HepG2 (cell line): Measurements from ENCODE around the gene SUSD6. TPM values are rescaled to one million over a fixed set of nuclear protein-coding genes. Genes with fewer than 3 reads are reported as not detected.
A peak's percentile ranks its signal among the peaks of the same experiment; 100 is the strongest.

Experiments used
- ATAD3A ChIP-seq: sonication (generic); formaldehyde crosslinking; IDR thresholded peaks from 2 replicates; pipeline ENCODE4 v1.4.0; 2020; ENCODE audit warnings: missing genetic modification reagents
- CBX1 ChIP-seq: IDR thresholded peaks from one replicate; pipeline ENCODE4 v1.6.1; 2016; ENCODE audit warnings: antibody characterized with exemption, low read depth
- CHD2 ChIP-seq: IDR thresholded peaks from 2 replicates; pipeline ENCODE4 v1.6.1; 2011; ENCODE audit warnings: low read depth, low read length, improper control_type of control experiment
- ELF1 ChIP-seq: sonication (generic); formaldehyde crosslinking; IDR thresholded peaks from 2 replicates; pipeline ENCODE4 v1.4.0; 2020; ENCODE audit warnings: missing genetic modification reagents
- ETV6 ChIP-seq: sonication (generic); formaldehyde crosslinking; conservative IDR thresholded peaks from 2 replicates; pipeline ENCODE4 v1.4.0; 2020; ENCODE audit warnings: missing genetic modification reagents
- FOSL1 ChIP-seq: sonication (generic); formaldehyde crosslinking; IDR thresholded peaks from 2 replicates; pipeline ENCODE4 v1.9.0; 2021; ENCODE audit warnings: missing genetic modification reagents, borderline replicate concordance
- KDM3A ChIP-seq: IDR thresholded peaks from 2 replicates; pipeline ENCODE4 v1.6.1; 2018; ENCODE audit warnings: low read depth, missing compliant biosample characterization
- KMT2B ChIP-seq: IDR thresholded peaks from 2 replicates; pipeline ENCODE4 v1.6.1; 2016; ENCODE audit warnings: missing genetic modification reagents, missing compliant biosample characterization
- MTF1 ChIP-seq: sonication (generic); formaldehyde crosslinking; IDR thresholded peaks from 2 replicates; pipeline ENCODE4 v1.5.0; 2020; ENCODE audit warnings: missing genetic modification reagents
- NFE2 ChIP-seq: sonication (generic); formaldehyde crosslinking; IDR thresholded peaks from 2 replicates; pipeline ENCODE4 v1.4.0; 2020; ENCODE audit warnings: missing genetic modification reagents
- SALL2 ChIP-seq: sonication (generic); formaldehyde crosslinking; IDR thresholded peaks from 2 replicates; pipeline ENCODE4 v1.8.1; 2023; ENCODE audit warnings: mild to moderate bottlenecking, missing genetic modification reagents, inconsistent platforms
- SAP130 ChIP-seq: IDR thresholded peaks from 2 replicates; pipeline ENCODE4 v1.6.1; 2016; ENCODE audit warnings: low read depth
- SMYD3 ChIP-seq: sonication (generic); formaldehyde crosslinking; IDR thresholded peaks from 2 replicates; pipeline ENCODE4 v1.8.1; 2023; ENCODE audit warnings: mild to moderate bottlenecking, missing genetic modification reagents
- SYNCRIP ChIP-seq: fragments of 200-400 bp; formaldehyde crosslinking; IDR thresholded peaks from 2 replicates; pipeline ENCODE4 v1.6.1; 2018; ENCODE audit warnings: mild to moderate bottlenecking, low read depth, low read length; ENCODE audit not compliant: insufficient read depth
- TARDBP ChIP-seq: sonication (generic); formaldehyde crosslinking; IDR thresholded peaks from 2 replicates; pipeline ENCODE4 v1.8.0; 2022; ENCODE audit warnings: mild to moderate bottlenecking, missing genetic modification reagents
- TFE3 ChIP-seq: IDR thresholded peaks from 2 replicates; pipeline ENCODE4 v1.6.1; 2016
- ZFP82 ChIP-seq: sonication (generic); formaldehyde crosslinking; IDR thresholded peaks from 2 replicates; pipeline ENCODE4 v1.5.1; 2020; ENCODE audit warnings: mild to moderate bottlenecking, missing genetic modification reagents, borderline replicate concordance
- ZNF430 ChIP-seq: sonication (generic); formaldehyde crosslinking; IDR thresholded peaks from 2 replicates; pipeline ENCODE4 v1.9.0; 2021; ENCODE audit warnings: mild to moderate bottlenecking, missing genetic modification reagents
- ZNF503 ChIP-seq: sonication (generic); formaldehyde crosslinking; IDR thresholded peaks from 2 replicates; pipeline ENCODE4 v1.4.0; 2020; ENCODE audit warnings: missing genetic modification reagents
- ZNF75D ChIP-seq: sonication (generic); formaldehyde crosslinking; IDR thresholded peaks from 2 replicates; pipeline ENCODE4 v1.8.1; 2023; ENCODE audit warnings: missing genetic modification reagents, mild to moderate bottlenecking, borderline replicate concordance
- ZNF781 ChIP-seq: sonication (generic); formaldehyde crosslinking; IDR thresholded peaks from 2 replicates; pipeline ENCODE4 v1.5.1; 2020; ENCODE audit warnings: borderline replicate concordance, mild to moderate bottlenecking, missing genetic modification reagents; ENCODE audit errors: not compliant biosample characterization
- polyA plus RNA-seq, 8 experiments: library from polyadenylated mRNA; depleted of rRNA in 3 of 8; stranded (reverse) in 7 of 8; unstranded in 1 of 8; fragments of >200 nt; fragmentation: Illumina TruSeq in 4 of 8; extraction: Trizol in 4 of 8; gene quantifications; 2 replicates each; pipeline versions ENCODE4 v1.2.1 to v1.2.3, GENCODE V29; 2011 to 2016; ENCODE audit warnings: low read depth in 4 of 8, missing spikeins in 1 of 8, mixed read lengths in 1 of 8; ENCODE audit not compliant: insufficient read depth in 1 of 8
- total RNA-seq, 5 experiments: library from RNA; depleted of rRNA; stranded (reverse); fragments of >200 nt; fragmentation: Illumina TruSeq; extraction: Trizol; gene quantifications; 2 replicates each; pipeline ENCODE4 v1.2.3, GENCODE V29; 2016; ENCODE audit warnings: low read depth in 1 of 5
- TF ChIP-seq, protein P1 (sequence below): sonication (generic); formaldehyde crosslinking; conservative IDR thresholded peaks from 2 replicates; pipeline ENCODE4 v1.8.1; 2023; ENCODE audit warnings: missing genetic modification reagents
- TF ChIP-seq, protein P2 (sequence below): fragments of 450-650 bp; IDR thresholded peaks from 2 replicates; pipeline ENCODE4 v1.6.1; 2016

The SUSD6 gene
- total and polyA plus RNA-seq, 2 of the 13 experiments (the other 11 are each of a cell fraction or from before 2014, with no cell fraction given): 7.2 to 7.4 TPM

DNA sequence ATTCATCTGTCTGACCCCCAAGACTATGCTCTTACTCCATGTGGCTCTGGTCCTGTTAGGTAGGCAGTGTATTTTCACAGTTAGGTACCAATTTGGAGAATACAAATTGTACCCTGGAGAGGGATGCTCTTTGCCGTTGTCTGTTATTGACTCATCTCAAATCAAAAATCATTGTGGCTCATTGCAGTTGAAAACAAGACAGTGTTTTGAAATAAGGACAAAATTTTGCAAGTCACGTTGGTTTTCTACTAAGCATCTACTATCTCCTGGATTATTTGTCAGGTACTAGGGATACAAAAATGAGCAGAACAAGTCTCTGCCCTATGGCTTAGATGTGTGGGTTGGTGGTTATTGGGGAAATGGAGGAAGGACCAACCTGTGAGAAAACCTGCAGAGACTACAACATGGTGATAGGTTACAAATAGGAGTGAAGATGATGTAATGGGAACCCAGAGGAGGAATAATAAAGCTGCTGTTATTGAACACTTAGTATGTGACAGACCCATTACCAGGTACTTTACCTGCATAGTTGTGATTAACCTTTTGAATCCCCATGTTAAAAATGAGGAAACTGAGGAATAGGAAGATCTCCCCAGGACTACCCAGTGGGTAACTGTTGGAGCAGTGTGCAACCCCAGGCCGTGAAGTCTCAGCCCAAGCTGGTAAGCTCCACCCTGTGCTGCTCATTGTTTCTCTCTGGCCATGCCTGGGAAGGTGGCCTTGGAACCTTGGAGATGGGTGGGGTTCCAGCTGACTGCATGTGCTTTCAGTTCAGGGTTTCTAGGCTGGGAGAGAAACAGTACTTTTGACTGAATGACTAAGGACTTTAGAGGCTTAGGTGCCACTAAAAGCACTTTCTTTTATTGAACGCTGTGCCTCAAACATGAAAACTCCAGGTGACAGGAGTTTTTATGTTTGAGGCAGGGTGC is 82.7 kb downstream of the SUSD6 start (continued):
- TF ChIP-seq ZNF75D (no peak), MTF1 (CRISPR knock-in tag) (no peak), ZNF781 (CRISPR knock-in tag) (no peak), KDM3A (0 out of 2 replicates have a peak, but pooled peaks have one; percentile 56), ATAD3A (no peak), NFE2 (peak; percentile 63), ZFP82 (no peak), ZNF503 (CRISPR knock-in tag) (no peak), TFE3 (CRISPR knock-in tag) (peak; percentile 52), FOSL1 (CRISPR knock-in tag) (no peak), CBX1 (no peak), ELF1 (no peak), SALL2 (CRISPR knock-in tag) (no peak), SMYD3 (CRISPR knock-in tag) (no peak), SYNCRIP (no peak), ETV6 (CRISPR knock-in tag) (no peak), CHD2 (no peak), TARDBP (no peak), SAP130 (CRISPR knock-in tag) (peak; percentile 90), KMT2B (CRISPR knock-in tag) (no peak), ZNF430 (no peak)
- TF ChIP-seq, protein P1, sequence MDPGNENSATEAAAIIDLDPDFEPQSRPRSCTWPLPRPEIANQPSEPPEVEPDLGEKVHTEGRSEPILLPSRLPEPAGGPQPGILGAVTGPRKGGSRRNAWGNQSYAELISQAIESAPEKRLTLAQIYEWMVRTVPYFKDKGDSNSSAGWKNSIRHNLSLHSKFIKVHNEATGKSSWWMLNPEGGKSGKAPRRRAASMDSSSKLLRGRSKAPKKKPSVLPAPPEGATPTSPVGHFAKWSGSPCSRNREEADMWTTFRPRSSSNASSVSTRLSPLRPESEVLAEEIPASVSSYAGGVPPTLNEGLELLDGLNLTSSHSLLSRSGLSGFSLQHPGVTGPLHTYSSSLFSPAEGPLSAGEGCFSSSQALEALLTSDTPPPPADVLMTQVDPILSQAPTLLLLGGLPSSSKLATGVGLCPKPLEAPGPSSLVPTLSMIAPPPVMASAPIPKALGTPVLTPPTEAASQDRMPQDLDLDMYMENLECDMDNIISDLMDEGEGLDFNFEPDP: no peak
- TF ChIP-seq, protein P2, sequence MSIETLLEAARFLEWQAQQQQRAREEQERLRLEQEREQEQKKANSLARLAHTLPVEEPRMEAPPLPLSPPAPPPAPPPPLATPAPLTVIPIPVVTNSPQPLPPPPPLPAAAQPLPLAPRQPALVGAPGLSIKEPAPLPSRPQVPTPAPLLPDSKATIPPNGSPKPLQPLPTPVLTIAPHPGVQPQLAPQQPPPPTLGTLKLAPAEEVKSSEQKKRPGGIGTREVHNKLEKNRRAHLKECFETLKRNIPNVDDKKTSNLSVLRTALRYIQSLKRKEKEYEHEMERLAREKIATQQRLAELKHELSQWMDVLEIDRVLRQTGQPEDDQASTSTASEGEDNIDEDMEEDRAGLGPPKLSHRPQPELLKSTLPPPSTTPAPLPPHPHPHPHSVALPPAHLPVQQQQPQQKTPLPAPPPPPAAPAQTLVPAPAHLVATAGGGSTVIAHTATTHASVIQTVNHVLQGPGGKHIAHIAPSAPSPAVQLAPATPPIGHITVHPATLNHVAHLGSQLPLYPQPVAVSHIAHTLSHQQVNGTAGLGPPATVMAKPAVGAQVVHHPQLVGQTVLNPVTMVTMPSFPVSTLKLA: no peak
